GM12878 (cell line): ENCODE data around the gene SMARCE1. TPM values are rescaled to one million over a fixed set of nuclear protein-coding genes. Genes with fewer than 3 reads are reported as not detected.
A peak's percentile ranks its signal among the peaks of the same experiment; 100 is the strongest.

Source experiments
- BCL11A ChIP-seq: IDR thresholded peaks from 2 replicates; pipeline ENCODE4 v1.6.1; 2011; ENCODE audit warnings: low read depth, low read length
- BHLHE40 ChIP-seq, 2 experiments: fragments of 450-650 bp in 1 of 2; IDR thresholded peaks; 2 replicates each; pipeline ENCODE4 v1.6.1; 2011 to 2017; ENCODE audit warnings: low read depth in 2 of 2, borderline replicate concordance in 1 of 2, improper control_type of control experiment in 1 of 2, low read length in 1 of 2, mild to moderate bottlenecking in 1 of 2
- BRCA1 ChIP-seq: IDR thresholded peaks from 2 replicates; pipeline ENCODE4 v1.6.1; 2011; ENCODE audit warnings: low read depth, low read length, improper control_type of control experiment
- ETV6 ChIP-seq, 2 experiments: fragments of 450-650 bp in 1 of 2; IDR thresholded peaks in 1 of 2; conservative IDR thresholded peaks in 1 of 2; 2 replicates each; pipeline ENCODE4 v1.6.1; 2014; ENCODE audit warnings: antibody characterized with exemption in 1 of 2, borderline replicate concordance in 1 of 2, low read depth in 1 of 2, mild to moderate bottlenecking in 1 of 2, moderate library complexity in 1 of 2
- IRF5 ChIP-seq: fragments of 450-650 bp; IDR thresholded peaks from 2 replicates; pipeline ENCODE4 v1.6.1; 2017; ENCODE audit warnings: borderline replicate concordance
- MTA2 ChIP-seq: fragments of 450-650 bp; IDR thresholded peaks from 2 replicates; pipeline ENCODE4 v1.6.1; 2016; ENCODE audit warnings: low read depth, mild to moderate bottlenecking, moderate library complexity
- NR2C2 ChIP-seq: IDR thresholded peaks from 2 replicates; pipeline ENCODE4 v1.6.1; 2011; ENCODE audit warnings: borderline replicate concordance, low read depth; ENCODE audit not compliant: control insufficient read depth, insufficient read length
- RB1 ChIP-seq: fragments of 450-650 bp; formaldehyde crosslinking; IDR thresholded peaks from 2 replicates; pipeline ENCODE4 v1.6.1; 2017; ENCODE audit warnings: mild to moderate bottlenecking, borderline replicate concordance
- RUNX3 ChIP-seq: IDR thresholded peaks from 2 replicates; pipeline ENCODE4 v1.6.1; 2012; ENCODE audit warnings: low read length, inconsistent platforms
- SMC3 ChIP-seq: IDR thresholded peaks from 2 replicates; pipeline ENCODE4 v1.6.1; 2011; ENCODE audit warnings: low read length, improper control_type of control experiment, borderline replicate concordance
- SREBF2 ChIP-seq: IDR thresholded peaks from 2 replicates; pipeline ENCODE4 v1.6.1; 2012; ENCODE audit warnings: mild to moderate bottlenecking, low read length
- STAT1 ChIP-seq: fragments of 450-650 bp; conservative IDR thresholded peaks from 2 replicates; pipeline ENCODE4 v1.6.1; 2014; ENCODE audit warnings: antibody characterized with exemption, mild to moderate bottlenecking
- TCF7 ChIP-seq: IDR thresholded peaks from 2 replicates; pipeline ENCODE4 v1.6.1; 2014; ENCODE audit warnings: antibody characterized with exemption, borderline replicate concordance
- USF1 ChIP-seq: IDR thresholded peaks from 2 replicates; pipeline ENCODE4 v1.6.1; 2011; ENCODE audit warnings: borderline replicate concordance, low read depth, mild to moderate bottlenecking, moderate library complexity, mixed read lengths, low read length; ENCODE audit not compliant: insufficient read depth; ENCODE audit errors: extremely low read length
- WRNIP1 ChIP-seq: IDR thresholded peaks from 2 replicates; pipeline ENCODE4 v1.6.1; 2011; ENCODE audit warnings: low read depth, low read length, improper control_type of control experiment, borderline replicate concordance
- ZZZ3 ChIP-seq: IDR thresholded peaks from 2 replicates; pipeline ENCODE4 v1.6.1; 2011; ENCODE audit warnings: low read depth; ENCODE audit not compliant: control insufficient read depth, insufficient read length
- polyA plus RNA-seq, 11 experiments: library from polyadenylated mRNA; depleted of rRNA in 4 of 11; unstranded in 6 of 11; stranded (reverse) in 5 of 11; fragments of >200 nt; fragmentation: Nextera tagmentation in 4 of 11; fragmentation: Illumina TruSeq in 1 of 11; extraction: Ambion mirVana in 4 of 11; extraction: Trizol in 1 of 11; gene quantifications; 1 replicate in 1 of 11; 2 replicates in 10 of 11; pipeline versions ENCODE4 v1.2.1 to v1.2.3, GENCODE V29; 2011 to 2016; ENCODE audit warnings: inconsistent platforms in 2 of 11, missing spikeins in 2 of 11, low read depth in 1 of 11
- total RNA-seq, 4 experiments: library from RNA; depleted of rRNA in 3 of 4; stranded (reverse); fragments of >200 nt in 3 of 4; fragmentation: Illumina TruSeq in 1 of 4; extraction: Trizol in 1 of 4; gene quantifications; 2 replicates each; pipeline versions ENCODE4 v1.2.1 to v1.2.3, GENCODE V29; 2013 to 2021

The SMARCE1 gene
- total and polyA plus RNA-seq, 10 of the 15 experiments (the other 5 are each of a cell fraction or from before 2014, with no cell fraction given), result 87.9 to 191 (median 132) TPM

DNA sequence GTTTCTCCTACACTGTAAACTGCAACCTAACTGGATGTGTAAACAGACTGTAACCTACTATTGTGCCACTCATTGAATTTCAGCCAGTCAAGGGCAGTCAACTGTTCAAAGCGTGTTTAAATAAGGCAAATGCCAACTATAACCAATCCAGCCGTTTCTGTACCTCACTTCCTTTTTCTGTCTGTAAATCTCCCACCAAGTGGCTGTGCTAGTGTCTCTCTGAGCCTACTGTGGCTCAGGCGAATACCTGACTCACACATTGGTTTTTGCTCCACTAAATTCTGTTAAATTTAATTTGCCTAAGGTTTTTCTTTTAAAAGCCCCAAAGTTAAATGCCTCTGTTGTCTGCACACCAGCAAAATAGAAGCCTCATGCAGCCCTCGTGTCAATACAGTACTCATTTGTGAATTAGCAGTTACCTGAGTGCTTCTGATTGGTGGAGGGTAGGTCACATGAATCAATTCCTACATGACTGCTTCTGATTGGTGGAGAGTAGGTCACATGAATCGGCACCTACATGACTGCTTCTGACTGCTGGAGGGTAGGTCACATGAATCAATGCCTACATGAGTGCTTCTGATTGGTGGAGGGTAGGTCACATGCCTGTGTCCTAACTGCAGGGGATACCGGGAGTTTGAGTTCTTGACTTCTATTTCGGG is 51.2 kb downstream of the SMARCE1 start (continued):
- no peak for TF ChIP-seq IRF5
- TF ChIP-seq TCF7, result no peak
- no peak for TF ChIP-seq ZZZ3
- no peak for TF ChIP-seq BRCA1
- TF ChIP-seq STAT1, result no peak
- TF ChIP-seq MTA2, result no peak
- no peak for TF ChIP-seq WRNIP1
- no peak; a peak in 1 of 4 replicates for TF ChIP-seq BHLHE40 (IDR thresholded peaks at IDR 0.05; ENCODE audit: borderline replicate concordance in 1 of 2, low read depth in 2 of 2, low read length in 1 of 2)
- no peak for TF ChIP-seq NR2C2
- TF ChIP-seq RB1, result no peak
- TF ChIP-seq SMC3, result no peak
- no peak for TF ChIP-seq BCL11A
- TF ChIP-seq ETV6 (conservative IDR thresholded peaks at IDR 0.05 in 1 of 2, IDR thresholded peaks at IDR 0.05 in 1 of 2; ENCODE audit: borderline replicate concordance in 1 of 2, low read depth in 1 of 2), result 0 out of 4 replicates have a peak, but pooled peaks of 1 of the 2 experiments have one; percentile 10
- peak; percentile 74 for TF ChIP-seq USF1
- TF ChIP-seq RUNX3, result no peak
- TF ChIP-seq SREBF2, result no peak
- TF ChIP-seq, all 136 proteins: peak for 28
